SK-N-SH treated with all-trans-retinoic acid at 6 μM for 48 hours (cell line): ENCODE data around the gene HS1BP3.
A peak's percentile ranks its signal among the peaks of the same experiment; 100 is the strongest.

ENCODE experiments used
- ATAC-seq: fragments of 200-7000 bp; cut with Tn5 transposase; 3 replicates; pipeline ENCODE4 v1.9.1; 2020; ENCODE audit warnings: mild to moderate bottlenecking, moderate library complexity
- CREB5 ChIP-seq: fragments of 250-450 bp; sonication (Bioruptor Pico); IDR thresholded peaks from 2 replicates; pipeline ENCODE4 v1.5.1; 2020; ENCODE audit warnings: low read depth, mild to moderate bottlenecking, moderate library complexity
- CSDC2 ChIP-seq: fragments of 250-450 bp; sonication (Bioruptor Pico); IDR thresholded peaks from 2 replicates; pipeline ENCODE4 v1.5.0; 2020; ENCODE audit warnings: mild to moderate bottlenecking, moderate library complexity
- CSRNP3 ChIP-seq: fragments of 250-450 bp; sonication (Bioruptor Pico); IDR thresholded peaks from 2 replicates; pipeline ENCODE4 v1.5.1; 2021; ENCODE audit warnings: mild to moderate bottlenecking, moderate library complexity
- ESRRG ChIP-seq: fragments of 250-450 bp; sonication (Bioruptor Pico); IDR thresholded peaks from 2 replicates; pipeline ENCODE4 v1.6.1; 2021; ENCODE audit warnings: mild to moderate bottlenecking
- GLIS3 ChIP-seq: fragments of 250-450 bp; sonication (Bioruptor Pico); IDR thresholded peaks from 2 replicates; pipeline ENCODE4 v1.5.0; 2020; ENCODE audit warnings: mild to moderate bottlenecking, moderate library complexity
- ISL1 ChIP-seq: fragments of 250-450 bp; sonication (Bioruptor Pico); IDR thresholded peaks from 2 replicates; pipeline ENCODE4 v2.1.2; 2022; ENCODE audit warnings: mild to moderate bottlenecking, moderate library complexity
- OSR1 ChIP-seq: fragments of 250-450 bp; sonication (Bioruptor Pico); IDR thresholded peaks from 2 replicates; pipeline ENCODE4 v1.8.0; 2022; ENCODE audit warnings: moderate library complexity, mild to moderate bottlenecking, inconsistent platforms
- PATZ1 ChIP-seq: fragments of 250-450 bp; sonication (Bioruptor Pico); IDR thresholded peaks from 2 replicates; pipeline ENCODE4 v1.8.0; 2020; ENCODE audit warnings: mild to moderate bottlenecking, moderate library complexity, borderline replicate concordance
- RARB ChIP-seq: fragments of 250-450 bp; sonication (Bioruptor Pico); IDR thresholded peaks from 2 replicates; pipeline ENCODE4 v1.8.0; 2021; ENCODE audit warnings: mild to moderate bottlenecking, moderate library complexity
- SNAI2 ChIP-seq: fragments of 250-450 bp; sonication (Bioruptor Pico); IDR thresholded peaks from 2 replicates; pipeline ENCODE4 v1.5.0; 2020; ENCODE audit warnings: mild to moderate bottlenecking, moderate library complexity
- TCF4 ChIP-seq: fragments of 250-450 bp; sonication (Bioruptor Pico); IDR thresholded peaks from 2 replicates; pipeline ENCODE4 v1.8.0; 2021; ENCODE audit warnings: mild to moderate bottlenecking, moderate library complexity, borderline replicate concordance
- TOX ChIP-seq: fragments of 250-450 bp; sonication (Bioruptor Pico); IDR thresholded peaks from 2 replicates; pipeline ENCODE4 v1.8.0; 2021; ENCODE audit warnings: mild to moderate bottlenecking, moderate library complexity, borderline replicate concordance
- TSHZ2 ChIP-seq: fragments of 250-450 bp; sonication (Bioruptor Pico); IDR thresholded peaks from 2 replicates; pipeline ENCODE4 v1.5.0; 2020; ENCODE audit warnings: mild to moderate bottlenecking, moderate library complexity
- ZFP3 ChIP-seq: fragments of 250-450 bp; sonication (Bioruptor Pico); IDR thresholded peaks from 2 replicates; pipeline ENCODE4 v1.5.0; 2020; ENCODE audit warnings: mild to moderate bottlenecking, moderate library complexity
- ZFP30 ChIP-seq: fragments of 450-650 bp; formaldehyde crosslinking; IDR thresholded peaks from 2 replicates; pipeline ENCODE4 v1.5.0; 2022; ENCODE audit warnings: mild to moderate bottlenecking, moderate library complexity
- ZNF565 ChIP-seq: fragments of 450-650 bp; formaldehyde crosslinking; conservative IDR thresholded peaks from 2 replicates; pipeline ENCODE4 v1.5.0; 2020; ENCODE audit warnings: low read depth, mild to moderate bottlenecking, moderate library complexity
- ZNF70 ChIP-seq: fragments of 450-650 bp; formaldehyde crosslinking; IDR thresholded peaks from 2 replicates; pipeline ENCODE4 v1.5.0; 2020; ENCODE audit warnings: mild to moderate bottlenecking, moderate library complexity

Gene HS1BP3

DNA sequence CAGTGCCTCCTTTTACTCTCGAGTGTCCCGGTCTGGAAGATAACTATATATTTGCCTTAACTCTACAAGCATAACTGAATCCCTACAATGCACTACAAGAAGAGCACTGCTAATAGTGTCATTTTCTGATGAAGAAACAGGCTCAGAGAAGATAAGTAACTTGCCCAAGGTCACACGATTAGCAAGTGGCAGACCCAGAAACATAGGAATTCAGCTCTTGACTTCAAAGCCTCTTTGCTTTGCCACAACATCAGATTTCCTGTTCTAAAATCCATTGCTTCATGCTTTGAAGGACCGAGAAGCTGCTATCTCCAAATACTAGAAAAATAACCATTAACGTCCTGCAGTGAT, 65.6 kb downstream of the HS1BP3 start (continued):
- TF ChIP-seq TSHZ2 (no peak), ZFP30 (CRISPR knock-in tag) (no peak), CREB5 (CRISPR knock-in tag) (no peak), ESRRG (CRISPR knock-in tag) (no peak)

DNA sequence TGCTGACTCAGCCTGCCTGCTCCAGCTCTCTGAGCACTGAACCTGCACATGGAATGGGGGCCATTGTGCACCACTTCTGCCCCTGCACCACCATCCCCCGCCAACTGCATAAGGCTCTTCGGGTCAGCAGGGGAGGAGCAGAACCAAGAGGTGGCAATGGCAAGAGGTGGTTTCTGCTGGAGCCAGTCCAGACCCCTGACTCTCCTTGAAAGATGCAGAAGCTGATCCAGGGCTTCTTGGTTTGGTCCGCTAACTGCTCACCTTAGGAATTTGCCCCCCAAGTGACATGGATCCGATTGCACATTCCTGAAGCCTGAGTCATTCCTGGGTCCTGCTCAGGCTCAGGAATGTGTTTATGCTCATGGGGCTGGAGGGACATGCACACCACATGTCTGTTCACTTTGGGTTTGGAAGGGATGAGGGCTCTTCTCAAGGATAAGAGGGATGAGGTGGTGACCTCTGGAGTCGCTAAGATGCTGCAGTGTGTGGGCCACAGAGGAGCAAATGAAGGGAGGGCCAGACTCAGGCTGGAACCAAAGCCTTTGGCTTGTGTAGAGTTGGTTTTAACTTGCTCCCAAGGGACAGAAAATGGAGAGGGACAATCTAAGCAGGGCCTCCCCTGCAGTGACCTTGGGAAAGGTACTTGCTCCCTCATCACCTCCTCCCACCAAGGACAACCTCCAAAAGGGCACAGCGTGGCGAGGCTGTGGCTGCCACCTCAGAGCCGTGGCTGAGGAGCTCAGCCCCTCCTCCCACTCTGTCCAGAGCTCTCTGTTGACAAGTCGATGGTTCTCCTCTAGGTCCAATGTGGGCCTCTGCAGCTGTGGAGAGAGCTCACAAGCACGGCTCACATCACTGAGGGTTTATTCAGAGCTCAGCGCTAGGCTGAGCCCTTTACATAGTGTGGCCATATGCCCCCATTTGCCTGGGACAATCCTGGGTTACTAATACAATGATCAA, 66.2 kb downstream of the HS1BP3 start:
- ATAC-seq: peak; percentile 90
- TF ChIP-seq ESRRG (CRISPR knock-in tag) (0 out of 2 replicates have a peak, but pooled peaks have one; percentile 45), CREB5 (CRISPR knock-in tag) (peak; percentile 92), ISL1 (peak; percentile 57), SNAI2 (peak; percentile 89; the same call in 1 of the 2 replicates), ZFP30 (CRISPR knock-in tag) (no peak), ZNF565 (CRISPR knock-in tag) (0 out of 2 replicates have a peak, but pooled peaks have one; percentile 61), CSDC2 (CRISPR knock-in tag) (peak; percentile 83), RARB (CRISPR knock-in tag) (no peak), PATZ1 (CRISPR knock-in tag) (peak; percentile 99)

- TF ChIP-seq SNAI2 (peak; percentile 64; the same call in 1 of the 2 replicates), ESRRG (CRISPR knock-in tag) (0 out of 2 replicates have a peak, but pooled peaks have one; percentile 69), ZFP30 (CRISPR knock-in tag) (no peak), TCF4 (no peak), ZFP3 (CRISPR knock-in tag) (peak; percentile 61; the same call in 1 of the 2 replicates), CSRNP3 (CRISPR knock-in tag) (no peak), CSDC2 (CRISPR knock-in tag) (peak; percentile 81; the same call in 1 of the 2 replicates)
- ATAC-seq: peak; percentile 90
Observed at GRCh38 chr2:20584045-20584398, 66.9 kb downstream of the HS1BP3 start.

DNA sequence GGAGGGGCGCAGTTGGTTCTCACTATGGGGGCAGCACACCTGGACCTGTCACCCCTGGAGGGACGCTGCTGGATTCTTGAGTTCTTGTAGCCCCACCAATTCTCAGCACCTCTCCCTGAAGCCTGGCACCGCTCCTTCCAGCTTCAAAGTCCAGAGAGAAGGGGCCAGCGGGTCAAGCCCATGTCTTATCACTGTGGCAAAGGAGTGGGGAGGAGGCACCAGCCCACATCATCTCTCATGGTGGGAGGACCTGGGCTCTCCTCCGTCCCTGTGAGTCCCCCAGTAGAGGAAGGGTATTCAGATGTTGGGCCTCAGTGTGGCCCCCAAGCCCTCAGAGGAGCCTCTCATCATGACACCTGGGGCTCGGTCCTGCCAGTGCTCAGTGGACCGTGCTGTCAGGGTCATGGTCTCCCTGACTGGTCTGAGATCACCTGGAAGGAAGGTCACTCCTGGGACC, 67.4 kb downstream of the HS1BP3 start:
- ATAC-seq: no peak
- TF ChIP-seq TSHZ2 (no peak), PATZ1 (CRISPR knock-in tag) (no peak), ZFP30 (CRISPR knock-in tag) (no peak), ISL1 (no peak), ZNF70 (CRISPR knock-in tag) (no peak), CREB5 (CRISPR knock-in tag) (no peak), TOX (no peak), ZNF565 (CRISPR knock-in tag) (no peak), CSDC2 (CRISPR knock-in tag) (no peak), OSR1 (CRISPR knock-in tag) (no peak), GLIS3 (CRISPR knock-in tag) (no peak)
